Measurements from ENCODE around the gene GID4. TPM values are rescaled to one million over a fixed set of nuclear protein-coding genes. Genes with fewer than 3 reads are reported as not detected.

Gene GID4
- polyA plus RNA-seq, 1 donor from 2014 or later: 7.7 TPM

DNA sequence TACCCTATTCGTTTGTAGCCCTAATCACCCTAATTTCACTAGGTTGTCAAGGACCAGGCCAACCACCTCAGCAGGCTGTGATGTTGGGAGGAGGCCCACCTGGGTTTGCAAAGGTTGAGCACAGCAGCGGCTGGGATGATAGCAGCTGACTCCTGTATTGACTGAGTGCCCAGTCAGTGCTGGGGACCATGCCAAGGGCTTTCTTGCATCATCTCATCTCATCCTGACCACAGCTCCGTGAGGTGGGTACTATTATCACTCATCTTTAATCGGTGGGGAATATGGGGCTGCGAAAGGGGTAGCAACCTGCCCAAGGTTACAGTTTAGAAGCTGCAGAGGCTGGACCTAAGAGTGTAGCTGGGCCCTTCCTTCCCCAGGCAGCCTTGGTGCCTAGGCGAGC lies 11.9 kb upstream of the GID4 start:
- Mint-ChIP-seq H3K27ac (no peak overlapping the region), H3K4me1 (peaks cover under 1 to 3% (median 2%) of the 10 kb centered on the region in 3 donors), H3K9me3 (no peaks in the 10 kb centered on the region), H3K27me3 (no peaks in the 10 kb centered on the region), H3K36me3 (peaks cover 7% of the 10 kb centered on the region), H3K4me3 (no peak overlapping the region)

DNA sequence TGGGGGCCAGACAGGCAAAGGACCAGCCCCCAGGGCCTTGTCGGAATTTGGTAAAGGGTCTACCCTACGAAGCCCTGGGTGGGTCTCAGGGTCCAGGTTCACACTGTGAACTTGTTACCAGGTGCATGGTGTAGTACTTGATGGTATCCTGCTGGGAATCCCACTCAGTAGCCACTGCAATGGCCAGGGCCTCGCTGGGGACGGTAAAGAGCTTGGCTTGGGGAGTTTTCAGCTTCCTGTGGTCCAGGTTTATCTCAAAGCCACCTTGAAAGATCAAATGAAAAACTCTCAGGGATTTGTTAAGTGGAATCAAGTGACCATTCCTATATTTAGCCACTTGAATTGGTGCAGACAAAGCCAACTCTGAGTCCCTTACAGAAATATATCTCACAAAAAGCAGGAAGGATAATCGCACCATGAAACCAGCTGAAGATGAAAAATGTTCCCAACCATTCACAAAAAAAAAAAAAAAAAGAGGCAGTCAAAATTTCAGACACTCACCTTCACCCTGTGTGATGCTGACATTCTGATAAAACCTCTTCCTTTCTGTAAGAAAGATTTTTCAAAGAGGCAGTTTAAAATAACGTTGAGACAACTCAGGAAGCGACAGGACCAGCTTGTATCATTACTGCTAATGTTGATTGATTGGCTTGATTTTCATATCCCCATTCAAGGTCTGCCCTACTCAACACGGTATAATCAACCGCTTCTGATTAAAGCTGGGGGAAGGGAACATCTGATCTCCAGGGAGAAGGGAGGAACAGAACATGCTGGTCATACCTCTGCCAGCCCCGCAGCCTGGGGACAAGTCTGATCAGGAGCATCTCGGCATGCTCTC lies 10.9 kb upstream of the GID4 start:
- H3K36me3 Mint-ChIP-seq: peaks cover 7% of the 10 kb centered on the region
- peaks cover 9 to 10% (median 9%) of the 10 kb centered on the region in 3 donors for H3K4me1 Mint-ChIP-seq
- H3K27ac Mint-ChIP-seq: no peak overlapping the region
- H3K9me3 Mint-ChIP-seq: no peaks in the 10 kb centered on the region
- H3K4me3 Mint-ChIP-seq: no peak overlapping the region
- H3K27me3 Mint-ChIP-seq: no peaks in the 10 kb centered on the region

DNA sequence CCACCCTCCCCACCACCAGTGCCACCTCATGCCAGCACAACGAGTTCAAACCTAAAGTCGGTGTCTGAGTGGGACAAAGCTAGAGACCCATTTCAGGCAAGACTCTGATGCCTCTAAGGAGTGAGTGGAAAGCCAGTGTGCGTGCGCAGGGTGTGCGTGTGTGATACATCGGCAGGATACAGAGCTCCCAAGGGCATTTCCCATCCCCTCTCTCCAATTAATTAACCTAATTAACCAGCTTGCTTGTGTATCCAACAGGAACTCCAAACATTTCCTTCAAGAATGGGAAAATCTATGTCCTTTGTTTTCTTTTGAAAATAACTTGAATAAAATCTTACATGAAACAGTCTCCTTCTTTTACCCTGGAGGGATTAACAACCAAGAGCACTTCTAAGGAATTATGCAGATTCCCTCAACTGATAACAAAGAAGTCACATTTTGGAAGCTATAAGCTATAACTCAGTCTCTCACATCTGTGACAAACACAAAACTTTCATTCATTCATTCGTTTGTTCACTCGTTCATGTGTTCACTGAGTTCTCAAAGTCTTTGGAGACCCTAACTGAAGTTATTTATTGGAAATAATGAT lies 10.2 kb upstream of the GID4 start:
- H3K27me3 Mint-ChIP-seq: no peaks in the 10 kb centered on the region
- peaks cover 7% of the 10 kb centered on the region for H3K36me3 Mint-ChIP-seq
- no peaks in the 10 kb centered on the region for H3K9me3 Mint-ChIP-seq
- H3K4me1 Mint-ChIP-seq: peaks cover 13 to 14% (median 13%) of the 10 kb centered on the region in 3 donors
- no peak overlapping the region for H3K4me3 Mint-ChIP-seq
- H3K27ac Mint-ChIP-seq: no peak overlapping the region

DNA sequence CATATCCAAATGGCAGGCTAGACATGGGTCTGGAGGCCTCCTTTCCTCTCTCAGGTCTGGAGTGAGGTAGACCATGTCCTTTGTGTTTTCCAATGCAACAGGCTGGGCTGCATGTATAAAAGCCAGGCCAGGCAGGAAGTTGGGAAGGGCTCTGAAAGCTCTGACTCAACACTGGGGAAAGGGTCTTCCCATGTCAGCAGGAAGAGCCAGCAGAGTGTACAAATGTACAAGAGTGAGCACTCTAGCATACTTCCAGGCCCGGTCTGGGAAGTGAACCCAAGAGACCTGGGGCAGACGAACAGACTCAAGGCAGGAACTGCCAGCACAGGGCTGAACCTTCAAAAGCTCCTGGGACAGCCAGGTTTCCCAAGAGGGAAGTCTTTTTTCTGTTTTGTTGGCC lies 7.3 kb upstream of the GID4 start:
- Mint-ChIP-seq H3K27ac (no peak overlapping the region), H3K4me3 (no peak overlapping the region), H3K4me1 (peaks cover 13 to 22% (median 14%) of the 10 kb centered on the region in 3 donors), H3K27me3 (no peaks in the 10 kb centered on the region), H3K36me3 (no peaks in the 10 kb centered on the region), H3K9me3 (no peaks in the 10 kb centered on the region)

DNA sequence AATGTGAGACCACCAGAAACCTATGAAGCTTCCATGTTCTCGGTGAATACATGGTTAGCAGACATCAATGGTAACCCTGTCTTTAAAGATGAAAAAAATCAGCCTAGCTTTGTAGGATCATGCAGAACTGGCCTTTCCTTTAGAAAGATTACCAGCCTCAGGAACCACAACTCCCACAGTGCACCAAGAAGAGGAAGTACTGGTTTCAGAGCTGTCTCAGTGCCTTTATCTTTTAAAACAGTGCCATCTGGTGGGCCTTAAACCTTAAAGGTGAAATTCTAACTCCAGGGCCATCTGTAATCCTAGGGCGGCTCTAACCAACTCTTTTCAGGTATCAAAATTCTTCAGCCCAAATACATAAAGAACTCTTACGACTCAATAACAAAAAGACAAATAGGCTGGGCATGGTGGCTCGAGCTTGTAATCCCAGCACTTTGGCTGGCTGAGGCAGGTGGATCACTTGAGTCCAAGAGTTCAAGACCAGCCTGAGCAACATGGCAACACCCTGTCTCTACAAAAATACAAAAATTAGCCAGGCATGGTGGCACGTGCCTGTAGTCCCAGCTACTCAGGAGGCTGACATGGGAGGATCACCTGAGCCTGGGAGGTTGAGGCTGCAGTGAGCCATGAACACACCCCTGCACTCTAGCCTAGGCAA lies 5.6 kb upstream of the GID4 start:
- no peaks in the 10 kb centered on the region for H3K36me3 Mint-ChIP-seq
- H3K4me3 Mint-ChIP-seq: peak overlapping the region in 2 of 4 donors; percentile 40 to 81
- H3K9me3 Mint-ChIP-seq: no peaks in the 10 kb centered on the region
- peaks cover 27 to 35% (median 29%) of the 10 kb centered on the region in 3 donors for H3K4me1 Mint-ChIP-seq
- H3K27ac Mint-ChIP-seq: peak overlapping the region in 1 of 3 donors; percentile 92
- H3K27me3 Mint-ChIP-seq: no peaks in the 10 kb centered on the region

DNA sequence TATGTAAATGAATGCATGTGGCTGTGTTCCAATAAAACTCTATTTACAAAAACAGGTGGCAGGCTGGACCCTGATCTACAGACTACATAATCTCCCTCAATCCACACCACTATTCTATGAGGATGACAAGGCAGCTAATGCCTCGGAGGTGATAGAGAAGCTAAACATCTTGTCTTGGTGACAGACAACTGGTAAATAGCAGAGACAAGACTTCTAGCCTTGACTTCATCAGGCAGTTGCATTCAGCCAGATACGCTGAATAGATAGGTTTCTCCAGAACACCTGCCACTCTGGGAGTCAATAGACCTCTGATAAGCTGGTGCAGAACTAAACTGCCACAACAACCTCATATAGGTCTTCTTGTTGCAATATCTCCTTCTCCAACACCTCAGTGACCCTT lies 3.5 kb upstream of the GID4 start:
- peaks cover 29 to 43% (median 34%) of the 10 kb centered on the region in 3 donors for H3K4me1 Mint-ChIP-seq
- H3K4me3 Mint-ChIP-seq: peak overlapping the region in 1 of 4 donors; percentile 13
- H3K9me3 Mint-ChIP-seq: no peaks in the 10 kb centered on the region
- no peaks in the 10 kb centered on the region for H3K27me3 Mint-ChIP-seq
- no peaks in the 10 kb centered on the region for H3K36me3 Mint-ChIP-seq
- no peak overlapping the region for H3K27ac Mint-ChIP-seq

DNA sequence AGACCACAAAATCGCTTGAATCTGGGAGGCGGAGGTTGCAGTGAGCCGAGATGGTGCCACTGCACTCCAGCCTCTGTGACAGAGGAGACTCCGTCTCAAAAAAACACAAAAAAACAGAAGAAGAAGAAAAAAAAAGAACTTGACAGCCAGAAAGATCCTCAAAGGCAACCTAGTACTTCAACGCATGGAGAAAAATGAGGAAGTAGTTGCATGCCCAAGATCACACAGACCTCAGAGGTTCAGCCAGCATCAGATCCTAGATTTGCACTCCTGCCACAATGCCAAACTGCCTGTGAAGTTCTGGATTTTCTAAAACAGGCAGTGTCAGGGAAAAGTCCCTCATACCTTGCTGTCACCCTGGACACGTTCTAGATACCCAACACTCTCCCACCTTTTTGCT lies 1.7 kb upstream of the GID4 start:
- H3K27me3 Mint-ChIP-seq: no peaks in the 10 kb centered on the region
- no peaks in the 10 kb centered on the region for H3K9me3 Mint-ChIP-seq
- H3K36me3 Mint-ChIP-seq: no peaks in the 10 kb centered on the region
- peak overlapping the region; percentile 80 to 96 (median 95) for H3K27ac Mint-ChIP-seq
- H3K4me1 Mint-ChIP-seq: peaks cover 32 to 52% (median 33%) of the 10 kb centered on the region in 3 donors
- peak overlapping the region; percentile 93 to 99 (median 96) for H3K4me3 Mint-ChIP-seq

DNA sequence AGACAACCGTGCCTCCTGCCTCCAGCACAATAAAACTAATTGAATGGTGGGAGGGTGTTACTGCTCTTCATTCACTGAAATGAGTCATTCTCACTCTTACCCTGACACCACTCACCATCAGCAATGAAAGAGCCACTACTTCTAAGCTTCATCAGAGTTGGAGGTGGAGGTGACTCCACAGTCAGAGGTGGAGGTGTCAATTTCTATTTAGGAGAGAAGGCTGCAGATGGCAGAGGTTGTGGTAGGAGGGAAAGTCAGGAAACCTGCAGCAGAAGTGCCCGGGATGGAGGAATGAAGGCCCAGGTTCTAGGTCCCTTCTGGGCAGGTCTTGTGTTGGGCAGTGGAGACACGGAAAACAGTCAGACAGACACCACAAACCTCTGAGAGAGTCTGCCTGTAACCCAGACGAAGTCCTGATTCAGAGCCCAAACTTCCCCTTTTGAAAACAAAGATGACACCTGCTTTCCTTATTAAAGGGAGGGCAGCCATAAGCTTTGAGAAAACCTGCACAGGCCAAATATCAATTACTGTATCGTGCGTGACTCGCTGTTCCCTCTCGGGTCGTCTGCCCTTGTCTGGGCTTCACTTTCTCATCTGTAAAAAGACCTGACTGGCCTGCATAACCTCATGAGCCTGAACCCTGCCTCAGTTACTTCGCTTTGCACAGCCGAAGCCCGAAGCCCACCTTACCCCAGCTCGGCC lies 908 bp upstream of the GID4 start:
- H3K36me3 Mint-ChIP-seq: no peaks in the 10 kb centered on the region
- no peaks in the 10 kb centered on the region for H3K27me3 Mint-ChIP-seq
- H3K9me3 Mint-ChIP-seq: no peaks in the 10 kb centered on the region
- H3K4me1 Mint-ChIP-seq: peaks cover 26 to 47% (median 27%) of the 10 kb centered on the region in 3 donors
- peak overlapping the region; percentile 80 to 96 (median 95) for H3K27ac Mint-ChIP-seq
- peak overlapping the region; percentile 93 to 99 (median 96) for H3K4me3 Mint-ChIP-seq

DNA sequence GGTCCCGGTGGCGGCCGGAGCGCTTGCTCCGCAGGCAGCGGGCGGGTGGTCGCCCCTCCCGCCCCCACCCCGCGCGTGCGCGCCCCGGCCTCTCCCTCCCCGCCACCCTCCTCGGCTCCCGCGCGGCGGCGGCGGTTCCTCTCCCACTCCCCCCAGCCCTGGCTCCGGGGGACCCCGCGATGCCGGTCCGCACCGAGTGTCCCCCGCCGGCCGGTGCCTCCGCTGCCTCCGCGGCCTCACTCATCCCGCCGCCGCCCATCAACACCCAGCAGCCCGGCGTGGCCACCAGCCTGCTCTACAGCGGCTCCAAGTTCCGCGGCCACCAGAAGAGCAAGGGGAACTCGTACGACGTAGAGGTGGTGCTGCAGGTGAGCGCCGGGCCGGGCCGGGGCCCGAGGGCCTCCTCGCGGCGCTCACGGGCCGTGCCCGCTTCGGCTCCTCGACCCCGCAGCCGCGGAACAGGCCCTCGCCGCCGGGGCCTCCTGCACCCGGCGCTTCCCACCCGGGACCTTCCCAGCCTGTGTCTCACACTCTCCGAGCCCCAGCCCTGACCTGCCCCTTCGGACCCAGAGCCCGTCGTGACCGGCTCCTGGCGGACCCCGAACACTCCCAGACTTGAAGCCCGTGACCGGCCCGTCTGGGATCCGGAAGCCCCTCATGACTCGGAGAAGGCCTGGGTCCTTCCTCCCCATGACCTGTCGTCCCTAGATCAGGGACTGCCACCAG lies 490 bp downstream of the GID4 start:
- Mint-ChIP-seq H3K4me1 (peaks cover 20 to 38% (median 23%) of the 10 kb centered on the region in 3 donors), H3K27me3 (no peaks in the 10 kb centered on the region), H3K27ac (peak overlapping the region; percentile 91 to 96 (median 92)), H3K4me3 (peak overlapping the region; percentile 93 to 99 (median 96)), H3K9me3 (no peaks in the 10 kb centered on the region), H3K36me3 (no peaks in the 10 kb centered on the region)

DNA sequence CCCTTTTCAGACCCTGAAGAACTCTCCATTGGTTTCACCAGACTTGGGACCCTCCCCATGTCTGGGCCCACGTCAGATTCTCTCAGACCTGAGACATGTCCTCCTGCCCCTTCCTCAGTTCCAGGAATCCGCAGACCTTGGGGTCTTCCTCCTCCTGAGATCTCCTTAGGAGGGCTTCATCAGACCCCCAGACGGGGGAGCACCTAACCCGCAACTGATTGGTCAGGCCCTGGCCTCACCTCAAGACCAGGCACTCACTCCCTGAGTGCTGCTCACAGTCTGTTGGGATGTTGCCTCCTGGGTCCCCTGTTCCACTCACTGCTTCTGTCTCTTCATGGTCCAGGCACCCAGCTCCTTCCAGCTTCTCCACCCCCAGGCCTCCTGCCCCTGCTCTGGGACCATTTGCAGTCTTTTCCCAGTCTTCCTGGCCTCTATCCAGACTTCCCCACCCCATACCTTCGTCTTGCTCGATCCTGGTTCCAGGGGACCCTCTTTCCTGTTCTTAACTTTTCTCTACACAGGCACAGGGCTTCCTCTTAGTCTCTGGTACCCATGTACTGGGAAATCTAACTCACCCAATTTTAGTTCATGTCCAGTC lies 1.2 kb downstream of the GID4 start:
- H3K36me3 Mint-ChIP-seq: no peaks in the 10 kb centered on the region
- H3K27me3 Mint-ChIP-seq: no peaks in the 10 kb centered on the region
- H3K27ac Mint-ChIP-seq: peak overlapping the region; percentile 91 to 96 (median 92)
- peak overlapping the region; percentile 85 to 94 (median 93) for H3K4me3 Mint-ChIP-seq
- H3K4me1 Mint-ChIP-seq: peaks cover 20 to 37% (median 23%) of the 10 kb centered on the region in 3 donors
- no peaks in the 10 kb centered on the region for H3K9me3 Mint-ChIP-seq

DNA sequence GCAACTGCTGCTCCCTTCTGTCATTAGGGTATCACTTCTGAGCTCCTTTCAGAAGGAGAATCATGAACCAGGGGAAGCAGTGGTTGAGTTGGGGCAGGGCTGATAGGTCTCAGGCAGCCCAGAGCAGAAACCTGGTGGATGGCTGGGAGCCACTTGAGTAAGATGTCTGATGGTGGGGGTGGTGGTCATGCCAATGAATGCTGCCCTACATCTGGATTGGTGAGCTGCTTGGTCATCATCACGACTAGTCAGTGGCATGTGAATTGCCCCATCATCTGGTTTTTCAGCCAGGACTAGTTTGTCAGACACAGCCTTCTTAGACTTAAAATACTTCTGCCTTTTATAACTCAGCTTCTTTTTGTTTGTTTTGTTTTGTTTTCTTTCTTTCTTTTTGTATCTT lies 2.6 kb downstream of the GID4 start:
- no peaks in the 10 kb centered on the region for H3K27me3 Mint-ChIP-seq
- no peaks in the 10 kb centered on the region for H3K9me3 Mint-ChIP-seq
- H3K4me3 Mint-ChIP-seq: peak overlapping the region in 1 of 4 donors; percentile 93
- H3K36me3 Mint-ChIP-seq: no peaks in the 10 kb centered on the region
- H3K4me1 Mint-ChIP-seq: peaks cover 20 to 31% (median 23%) of the 10 kb centered on the region in 3 donors
- peak overlapping the region in 1 of 3 donors; percentile 91 for H3K27ac Mint-ChIP-seq

DNA sequence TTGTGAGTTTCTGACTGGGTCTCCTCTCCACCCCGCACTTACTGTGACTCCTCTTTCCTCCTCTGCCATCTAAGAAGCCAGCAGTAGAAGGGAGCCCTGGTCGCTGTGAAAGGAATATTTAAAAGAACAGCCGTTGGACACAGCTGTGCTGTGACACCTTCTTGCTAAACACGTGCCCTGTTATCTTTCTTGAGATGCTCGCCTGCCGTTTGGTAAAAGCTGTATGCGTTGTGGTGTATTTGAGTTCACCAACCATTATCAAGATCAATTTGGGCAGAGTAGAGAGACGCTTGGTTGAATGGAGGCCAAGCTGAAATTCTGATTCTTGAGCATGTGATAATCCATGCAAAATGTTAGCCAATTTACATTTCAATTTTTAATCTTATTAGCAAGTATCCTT lies 3.8 kb downstream of the GID4 start:
- Mint-ChIP-seq H3K36me3 (no peaks in the 10 kb centered on the region), H3K4me3 (peak overlapping the region in 1 of 4 donors; percentile 93)

DNA sequence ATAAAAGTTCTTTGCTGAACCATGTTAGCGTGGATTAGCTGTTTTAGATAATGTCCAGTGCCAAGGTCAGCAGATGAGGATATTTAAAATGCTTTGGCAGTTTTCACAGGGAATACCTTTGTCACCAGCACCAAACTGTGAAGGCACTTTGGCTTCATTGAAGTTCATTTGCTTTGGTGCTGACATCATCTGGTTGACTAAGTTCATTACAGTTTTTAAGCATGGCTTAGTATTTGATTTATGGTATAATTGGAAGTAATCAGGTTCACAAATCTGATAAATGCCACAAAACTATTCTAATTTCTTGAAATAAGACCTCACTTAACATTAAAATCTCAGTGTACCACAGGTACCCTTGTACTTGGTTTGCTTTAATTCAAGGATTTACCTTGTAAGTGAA lies 4.3 kb downstream of the GID4 start:
- Mint-ChIP-seq H3K27me3 (no peaks in the 10 kb centered on the region), H3K9me3 (no peaks in the 10 kb centered on the region), H3K27ac (peak overlapping the region in 1 of 3 donors; percentile 43), H3K4me1 (peaks cover 5 to 18% (median 10%) of the 10 kb centered on the region in 3 donors), H3K36me3 (no peaks in the 10 kb centered on the region), H3K4me3 (peak overlapping the region in 1 of 4 donors; percentile 93)

More for the DNA sequence above, 3.8 kb downstream of the GID4 start:
- Mint-ChIP-seq H3K27ac (peak overlapping the region in 1 of 3 donors; percentile 43), H3K4me1 (peaks cover 10 to 22% (median 14%) of the 10 kb centered on the region in 3 donors), H3K27me3 (no peaks in the 10 kb centered on the region), H3K9me3 (no peaks in the 10 kb centered on the region)

DNA sequence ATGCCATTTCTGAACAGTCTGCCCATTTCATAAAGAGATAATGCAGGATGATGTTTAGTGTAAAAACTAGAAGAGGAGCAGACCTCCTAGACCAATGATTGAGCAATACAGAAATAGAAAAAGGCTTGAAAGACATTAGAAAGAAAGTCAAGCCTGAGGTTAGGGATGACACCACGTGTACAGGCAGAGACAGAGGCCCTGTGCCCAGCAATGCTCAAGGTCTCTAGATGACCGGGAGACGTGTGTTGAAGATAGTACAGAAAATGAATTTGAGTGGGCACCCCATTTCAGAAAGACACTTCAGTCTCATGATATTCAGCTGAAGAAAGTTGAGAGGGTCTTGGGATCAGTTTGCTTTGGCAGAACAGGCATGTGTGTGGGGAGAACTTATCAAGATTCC lies 5.4 kb downstream of the GID4 start:
- H3K4me3 Mint-ChIP-seq: peak overlapping the region in 1 of 4 donors; percentile 19
- H3K4me1 Mint-ChIP-seq: peaks cover 5 to 16% (median 11%) of the 10 kb centered on the region in 3 donors
- H3K36me3 Mint-ChIP-seq: no peaks in the 10 kb centered on the region
- H3K27me3 Mint-ChIP-seq: no peaks in the 10 kb centered on the region
- H3K9me3 Mint-ChIP-seq: no peaks in the 10 kb centered on the region
- H3K27ac Mint-ChIP-seq: no peak overlapping the region

All from IgD-negative memory B cell (primary cell).